ENCODE measurements around the gene OLFM4. TPM values are rescaled to one million over a fixed set of nuclear protein-coding genes. Genes with fewer than 3 reads are reported as not detected.

The OLFM4 gene
- total RNA-seq, 4 donors from 2014 or later, result 0.11 to 3.5 TPM; not detected in 2

GRCh38 chr13:53064731-53065130 is 36.1 kb downstream of the OLFM4 start:
- no peak for DNase-seq
- intact Hi-C loops (cut with DNase I), result no loop called here
- TF ChIP-seq POLR2A (IDR thresholded peaks at IDR 0.05) (no peak), CTCF (IDR thresholded peaks at IDR 0.05) (no peak)

GRCh38 chr13:53066411-53066810 is 37.8 kb downstream of the OLFM4 start:
- WGBS, 2 donors, result 32 to 41% methylated on average over 2 of the region's 2 CpGs
- intact Hi-C loops (cut with DNase I), result no loop called here
- no peaks in the 10 kb centered on the region for H3K27me3 ChIP-seq
- no peaks in the 10 kb centered on the region for H3K9me3 ChIP-seq
- TF ChIP-seq POLR2A (IDR thresholded peaks at IDR 0.05) (no peak), CTCF (IDR thresholded peaks at IDR 0.05) (no peak)
- no peak overlapping the region for H3K27ac ChIP-seq
- H3K4me1 ChIP-seq, result peaks cover 11 to 13% of the 10 kb centered on the region in 2 donors
- no peaks in the 10 kb centered on the region for H3K36me3 ChIP-seq
- H3K4me3 ChIP-seq (replicated peaks in 1 of 3), result no peak overlapping the region
- DNase-seq, result peak; percentile 78 to 83

More at GRCh38 chr13:53064731-53065130, 36.1 kb downstream of the OLFM4 start:
- WGBS, 2 donors, result 62 to 64% methylated on average over 4 of the region's 4 CpGs
- Histone ChIP-seq H3K27ac (no peak overlapping the region), H3K36me3 (no peaks in the 10 kb centered on the region), H3K9me3 (no peaks in the 10 kb centered on the region), H3K4me3 (replicated peaks in 1 of 3) (no peak overlapping the region), H3K27me3 (no peaks in the 10 kb centered on the region), H3K4me1 (peaks cover 11 to 13% of the 10 kb centered on the region in 2 donors)

- no peak overlapping the region for H3K27ac ChIP-seq
- H3K4me3 ChIP-seq (replicated peaks in 1 of 3), result no peak overlapping the region
- TF ChIP-seq POLR2A (IDR thresholded peaks at IDR 0.05) (no peak), CTCF (IDR thresholded peaks at IDR 0.05) (peak in 3 of 6 experiments; percentile 14 to 31 (median 30))
- no peaks in the 10 kb centered on the region for H3K27me3 ChIP-seq
- peak in 1 of 2 donors; percentile 15 for DNase-seq
- peaks cover 11 to 13% of the 10 kb centered on the region in 2 donors for H3K4me1 ChIP-seq
- H3K36me3 ChIP-seq, result no peaks in the 10 kb centered on the region
- H3K9me3 ChIP-seq, result no peaks in the 10 kb centered on the region
- whole genome bisulfite sequencing, 2 donors, result 41 to 49% methylated on average over 8 of the region's 8 CpGs
- intact Hi-C loops (cut with DNase I), result no loop called here
Measured at GRCh38 chr13:53068585-53069520, 40.2 kb downstream of the OLFM4 start.

GRCh38 chr13:53069800-53070199 is 41.2 kb downstream of the OLFM4 start:
- intact Hi-C loops (cut with DNase I), result no loop called here
- Histone ChIP-seq H3K9me3 (no peaks in the 10 kb centered on the region), H3K27me3 (no peaks in the 10 kb centered on the region), H3K36me3 (no peaks in the 10 kb centered on the region), H3K4me1 (peaks cover 11 to 13% of the 10 kb centered on the region in 2 donors), H3K4me3 (replicated peaks in 1 of 3) (no peak overlapping the region), H3K27ac (no peak overlapping the region)
- no peak for DNase-seq
- 63% methylated on average over 4 of the region's 4 CpGs for WGBS, 2 donors
- TF ChIP-seq POLR2A (IDR thresholded peaks at IDR 0.05), result no peak
- TF ChIP-seq CTCF (IDR thresholded peaks at IDR 0.05), result no peak

GRCh38 chr13:53073711-53074110 is 45.1 kb downstream of the OLFM4 start:
- H3K4me3 ChIP-seq (replicated peaks in 1 of 3), result no peak overlapping the region
- no peaks in the 10 kb centered on the region for H3K27me3 ChIP-seq
- H3K9me3 ChIP-seq, result no peaks in the 10 kb centered on the region
- 88 to 92% methylated on average over 1 of the region's 1 CpG for WGBS, 2 donors
- peaks cover 3 to 4% of the 10 kb centered on the region in 2 donors for H3K4me1 ChIP-seq
- TF ChIP-seq CTCF (IDR thresholded peaks at IDR 0.05) (no peak), POLR2A (IDR thresholded peaks at IDR 0.05) (no peak)
- no peak for DNase-seq
- no peaks in the 10 kb centered on the region for H3K36me3 ChIP-seq
- no peak overlapping the region for H3K27ac ChIP-seq
- intact Hi-C loops (cut with DNase I), result no loop called here

Data from thyroid gland (tissue), 4 donors.